ENCODE results near the gene TCF3.

Gene TCF3

DNA sequence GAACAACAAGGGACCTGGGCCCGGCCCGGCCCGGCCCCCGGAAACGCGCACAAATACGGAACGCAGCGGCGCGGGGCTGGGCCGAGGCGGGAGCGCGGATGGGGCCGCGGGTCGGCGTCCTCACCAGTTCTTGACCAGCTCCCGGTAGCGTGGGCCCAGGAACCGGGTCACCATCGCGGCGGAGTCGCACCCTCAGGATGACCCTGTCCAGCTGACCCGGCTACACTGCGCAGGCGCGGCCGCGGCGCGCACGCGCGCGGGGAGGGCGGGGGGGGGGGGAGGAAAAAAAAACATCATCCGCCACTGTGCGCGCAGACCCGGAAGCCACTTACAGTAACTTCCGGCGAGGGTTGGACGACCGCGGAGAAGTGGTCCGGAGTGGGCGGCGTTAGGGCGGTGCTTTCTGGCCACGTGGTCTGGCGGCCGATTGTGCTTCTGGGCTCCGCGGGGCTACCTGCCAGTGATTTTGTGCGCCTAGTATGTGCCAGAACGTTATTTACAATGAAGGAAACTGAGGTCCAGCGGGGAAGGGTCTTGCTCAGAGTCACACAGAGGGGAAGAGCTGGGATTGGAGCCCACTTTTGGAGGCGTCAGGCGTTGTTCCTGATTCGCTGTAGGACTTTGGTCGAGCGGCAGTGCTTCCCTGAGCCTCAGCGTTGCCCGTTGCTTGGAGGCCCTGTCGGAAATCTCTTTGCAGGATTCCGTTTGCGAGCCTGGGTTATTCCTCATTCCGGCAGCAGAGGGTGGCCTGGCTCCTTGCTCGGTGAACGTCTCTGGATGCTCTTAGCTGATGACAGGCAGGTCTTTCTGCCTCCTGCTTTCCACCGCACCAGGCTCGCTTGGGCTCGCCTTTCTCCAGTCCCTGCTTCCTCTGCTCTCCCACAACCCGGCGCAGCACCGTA lies 46.9 kb downstream of the TCF3 start, which contains the start of gene UQCR11:
Gene UQCR11, minus strand, starts transcription at position 227 of the 902 bp plus-strand sequence. Its CDS starts 53 bp downstream, at position 174.
- TF ChIP-seq EGR1 (IDR thresholded peaks at IDR 0.05) (0 out of 2 replicates have a peak, but pooled peaks have one; percentile 37), YY1 (IDR thresholded peaks at IDR 0.05; ENCODE audit: low read depth) (0 out of 2 replicates have a peak, but pooled peaks have one; percentile 19), TEAD4 (IDR thresholded peaks at IDR 0.05) (0 out of 2 replicates have a peak, but pooled peaks have one; percentile 24), TCF12 (IDR thresholded peaks at IDR 0.05; ENCODE audit: low read depth) (no peak), RAD21 (IDR thresholded peaks at IDR 0.05; ENCODE audit: low read depth) (peak; percentile 64), CEBPB (IDR thresholded peaks at IDR 0.05) (no peak), NFIC (IDR thresholded peaks at IDR 0.05) (no peak), TAF1 (IDR thresholded peaks at IDR 0.05; ENCODE audit: low read depth) (peak; percentile 61), FOXM1 (IDR thresholded peaks at IDR 0.05; ENCODE audit: borderline replicate concordance, low read depth) (no peak)
- TF ChIP-seq, protein P1, sequence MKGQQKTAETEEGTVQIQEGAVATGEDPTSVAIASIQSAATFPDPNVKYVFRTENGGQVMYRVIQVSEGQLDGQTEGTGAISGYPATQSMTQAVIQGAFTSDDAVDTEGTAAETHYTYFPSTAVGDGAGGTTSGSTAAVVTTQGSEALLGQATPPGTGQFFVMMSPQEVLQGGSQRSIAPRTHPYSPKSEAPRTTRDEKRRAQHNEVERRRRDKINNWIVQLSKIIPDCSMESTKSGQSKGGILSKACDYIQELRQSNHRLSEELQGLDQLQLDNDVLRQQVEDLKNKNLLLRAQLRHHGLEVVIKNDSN (IDR thresholded peaks at IDR 0.05): peak; percentile 96
- TF ChIP-seq, protein P2, sequence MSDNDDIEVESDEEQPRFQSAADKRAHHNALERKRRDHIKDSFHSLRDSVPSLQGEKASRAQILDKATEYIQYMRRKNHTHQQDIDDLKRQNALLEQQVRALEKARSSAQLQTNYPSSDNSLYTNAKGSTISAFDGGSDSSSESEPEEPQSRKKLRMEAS (IDR thresholded peaks at IDR 0.05): peak; percentile 89

DNA sequence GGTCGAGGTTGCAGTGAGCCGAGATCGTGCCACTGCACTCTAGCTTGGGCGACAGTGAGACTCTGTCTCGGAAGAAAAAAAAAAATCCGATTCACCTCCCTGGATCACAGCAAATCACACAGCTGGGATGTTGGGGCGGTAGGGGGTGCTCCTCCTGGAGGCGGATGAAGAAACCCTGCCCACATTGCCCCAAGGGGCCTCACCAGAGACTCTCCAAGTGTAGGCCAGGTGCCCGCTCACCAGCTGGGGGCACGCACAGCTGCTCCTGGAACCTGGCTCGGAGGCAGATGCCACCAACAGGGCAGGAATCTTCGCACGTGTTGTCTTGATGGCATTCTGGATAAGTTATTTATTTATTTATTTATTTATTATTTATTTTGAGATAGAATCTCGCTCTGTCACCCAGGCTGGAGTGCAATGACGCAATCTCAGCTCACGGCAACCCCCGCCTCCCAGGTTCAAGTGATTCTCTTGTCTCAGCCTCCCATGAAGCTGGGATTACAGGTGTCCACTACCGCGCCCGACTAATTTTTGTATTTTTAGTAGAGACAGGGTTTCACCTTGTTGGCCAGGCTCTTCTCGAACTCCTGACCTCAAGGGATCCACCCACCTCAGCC lies 50.2 kb downstream of the TCF3 start:
- TF ChIP-seq FOXM1 (IDR thresholded peaks at IDR 0.05; ENCODE audit: borderline replicate concordance, low read depth): no peak
- no peak for TF ChIP-seq RAD21 (IDR thresholded peaks at IDR 0.05; ENCODE audit: low read depth)
- no peak for TF ChIP-seq CEBPB (IDR thresholded peaks at IDR 0.05)
- TF ChIP-seq, protein P1 (IDR thresholded peaks at IDR 0.05): no peak
- no peak for TF ChIP-seq CREB1 (IDR thresholded peaks at IDR 0.05; ENCODE audit: low read depth)
- no peak for TF ChIP-seq EP300 (IDR thresholded peaks at IDR 0.05; ENCODE audit: borderline replicate concordance)
- no peak for TF ChIP-seq NFIC (IDR thresholded peaks at IDR 0.05)
- no peak for TF ChIP-seq TEAD4 (IDR thresholded peaks at IDR 0.05)
- no peak for TF ChIP-seq TAF1 (IDR thresholded peaks at IDR 0.05; ENCODE audit: low read depth)
- TF ChIP-seq ZBTB7A (IDR thresholded peaks at IDR 0.05; ENCODE audit: low read depth): no peak

DNA sequence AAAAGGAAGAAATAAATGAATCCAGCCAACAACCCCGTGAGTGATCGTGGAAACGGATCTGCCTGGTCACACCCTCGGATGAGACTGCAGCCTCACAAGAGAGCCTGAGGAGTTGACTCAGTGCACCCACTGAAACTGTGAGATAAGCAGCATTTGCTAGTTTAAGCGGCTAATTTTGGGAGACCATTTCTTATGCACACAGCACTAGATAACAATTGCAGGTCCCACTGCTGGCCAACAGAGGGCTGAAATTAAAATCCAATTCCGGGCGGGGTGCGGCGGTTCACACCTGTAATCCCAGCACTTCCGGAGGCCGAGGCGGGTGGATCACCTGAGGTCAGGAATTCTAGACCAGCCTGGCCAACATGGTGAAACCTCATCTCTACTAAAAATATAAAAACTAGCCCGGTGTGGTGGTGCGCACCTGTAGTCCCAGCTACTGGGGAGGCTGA lies 50.8 kb downstream of the TCF3 start:
- TF ChIP-seq YY1 (IDR thresholded peaks at IDR 0.05; ENCODE audit: low read depth) (no peak), TCF12 (IDR thresholded peaks at IDR 0.05; ENCODE audit: low read depth) (no peak)

DNA sequence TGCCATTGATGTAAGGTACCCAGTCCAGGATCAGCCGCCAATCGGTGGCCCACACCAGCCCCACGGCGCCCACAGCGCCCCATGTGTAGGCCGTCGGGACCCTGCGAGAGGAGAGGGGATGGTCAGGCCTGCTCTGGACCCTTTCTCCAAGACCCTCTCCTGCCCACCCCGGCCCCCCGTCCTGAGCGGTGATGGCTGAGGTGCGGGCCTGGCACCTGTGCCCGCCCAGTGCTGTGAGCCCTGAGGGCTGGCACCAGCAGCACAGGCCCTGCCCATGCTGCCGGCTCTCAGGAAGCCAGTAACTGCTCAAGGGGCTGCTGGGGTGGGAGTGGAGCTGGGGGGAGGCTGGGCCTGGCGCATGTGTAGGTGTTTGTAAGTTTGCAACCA lies 53.0 kb downstream of the TCF3 start:
- TF ChIP-seq TEAD4 (IDR thresholded peaks at IDR 0.05): no peak
- no peak for TF ChIP-seq NFIC (IDR thresholded peaks at IDR 0.05)
- TF ChIP-seq, protein P2 (IDR thresholded peaks at IDR 0.05): no peak
- TF ChIP-seq, protein P3, sequence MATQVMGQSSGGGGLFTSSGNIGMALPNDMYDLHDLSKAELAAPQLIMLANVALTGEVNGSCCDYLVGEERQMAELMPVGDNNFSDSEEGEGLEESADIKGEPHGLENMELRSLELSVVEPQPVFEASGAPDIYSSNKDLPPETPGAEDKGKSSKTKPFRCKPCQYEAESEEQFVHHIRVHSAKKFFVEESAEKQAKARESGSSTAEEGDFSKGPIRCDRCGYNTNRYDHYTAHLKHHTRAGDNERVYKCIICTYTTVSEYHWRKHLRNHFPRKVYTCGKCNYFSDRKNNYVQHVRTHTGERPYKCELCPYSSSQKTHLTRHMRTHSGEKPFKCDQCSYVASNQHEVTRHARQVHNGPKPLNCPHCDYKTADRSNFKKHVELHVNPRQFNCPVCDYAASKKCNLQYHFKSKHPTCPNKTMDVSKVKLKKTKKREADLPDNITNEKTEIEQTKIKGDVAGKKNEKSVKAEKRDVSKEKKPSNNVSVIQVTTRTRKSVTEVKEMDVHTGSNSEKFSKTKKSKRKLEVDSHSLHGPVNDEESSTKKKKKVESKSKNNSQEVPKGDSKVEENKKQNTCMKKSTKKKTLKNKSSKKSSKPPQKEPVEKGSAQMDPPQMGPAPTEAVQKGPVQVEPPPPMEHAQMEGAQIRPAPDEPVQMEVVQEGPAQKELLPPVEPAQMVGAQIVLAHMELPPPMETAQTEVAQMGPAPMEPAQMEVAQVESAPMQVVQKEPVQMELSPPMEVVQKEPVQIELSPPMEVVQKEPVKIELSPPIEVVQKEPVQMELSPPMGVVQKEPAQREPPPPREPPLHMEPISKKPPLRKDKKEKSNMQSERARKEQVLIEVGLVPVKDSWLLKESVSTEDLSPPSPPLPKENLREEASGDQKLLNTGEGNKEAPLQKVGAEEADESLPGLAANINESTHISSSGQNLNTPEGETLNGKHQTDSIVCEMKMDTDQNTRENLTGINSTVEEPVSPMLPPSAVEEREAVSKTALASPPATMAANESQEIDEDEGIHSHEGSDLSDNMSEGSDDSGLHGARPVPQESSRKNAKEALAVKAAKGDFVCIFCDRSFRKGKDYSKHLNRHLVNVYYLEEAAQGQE (IDR thresholded peaks at IDR 0.05; ENCODE audit: low read depth): no peak
- no peak for TF ChIP-seq CEBPB (IDR thresholded peaks at IDR 0.05)
- no peak for TF ChIP-seq EGR1 (IDR thresholded peaks at IDR 0.05)
- TF ChIP-seq ZBTB7A (IDR thresholded peaks at IDR 0.05; ENCODE audit: low read depth): no peak
- TF ChIP-seq TCF12 (IDR thresholded peaks at IDR 0.05; ENCODE audit: low read depth): no peak
- TF ChIP-seq RAD21 (IDR thresholded peaks at IDR 0.05; ENCODE audit: low read depth): no peak
- no peak for TF ChIP-seq EP300 (IDR thresholded peaks at IDR 0.05; ENCODE audit: borderline replicate concordance)

DNA sequence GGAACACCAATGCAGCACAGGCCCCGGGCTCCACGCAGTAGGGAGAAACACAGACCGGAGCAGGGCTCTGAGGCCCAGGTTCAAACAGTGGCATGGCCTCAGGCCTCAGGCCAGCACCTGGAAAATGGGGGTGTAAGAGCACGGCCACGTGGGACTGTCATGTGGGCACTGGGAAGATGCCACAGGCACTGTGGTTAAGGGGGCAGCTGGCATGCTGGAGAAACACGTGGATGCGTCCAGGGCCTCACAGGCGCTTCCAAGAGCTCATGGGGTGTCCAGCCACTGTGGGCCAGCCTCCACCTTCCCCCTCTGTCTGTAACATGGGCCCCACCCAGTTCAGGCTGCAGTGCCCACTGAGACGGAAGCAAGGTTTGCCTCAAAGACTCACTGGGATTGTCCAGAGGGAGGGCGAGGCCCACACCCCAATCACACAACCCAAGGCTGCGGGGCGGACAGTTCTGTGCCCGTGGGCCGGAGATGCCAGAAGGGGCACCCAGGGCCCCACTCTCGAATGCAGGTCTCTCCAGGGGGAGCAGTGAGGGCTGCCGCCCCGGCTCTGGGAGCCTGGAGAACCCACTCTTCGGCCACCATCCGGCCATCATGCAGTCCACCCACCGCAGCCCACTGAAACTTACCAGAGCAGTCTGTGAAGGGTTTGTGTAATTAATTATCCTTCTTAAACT lies 53.5 kb downstream of the TCF3 start:
- no peak for TF ChIP-seq CREB1 (IDR thresholded peaks at IDR 0.05; ENCODE audit: low read depth)
- TF ChIP-seq CEBPB (IDR thresholded peaks at IDR 0.05): no peak
- no peak for TF ChIP-seq EGR1 (IDR thresholded peaks at IDR 0.05)
- TF ChIP-seq YY1 (IDR thresholded peaks at IDR 0.05; ENCODE audit: low read depth): no peak
- no peak for TF ChIP-seq EP300 (IDR thresholded peaks at IDR 0.05; ENCODE audit: borderline replicate concordance)
- TF ChIP-seq TEAD4 (IDR thresholded peaks at IDR 0.05): no peak
- no peak for TF ChIP-seq TAF1 (IDR thresholded peaks at IDR 0.05; ENCODE audit: low read depth)
- no peak for TF ChIP-seq RAD21 (IDR thresholded peaks at IDR 0.05; ENCODE audit: low read depth)
- TF ChIP-seq, protein P3 (IDR thresholded peaks at IDR 0.05; ENCODE audit: low read depth): no peak
- TF ChIP-seq TCF12 (IDR thresholded peaks at IDR 0.05; ENCODE audit: low read depth): no peak
- TF ChIP-seq ZBTB7A (IDR thresholded peaks at IDR 0.05; ENCODE audit: low read depth): no peak
- TF ChIP-seq, protein P2 (IDR thresholded peaks at IDR 0.05): no peak
- TF ChIP-seq FOXM1 (IDR thresholded peaks at IDR 0.05; ENCODE audit: borderline replicate concordance, low read depth): no peak
- no peak for TF ChIP-seq NFIC (IDR thresholded peaks at IDR 0.05)
- TF ChIP-seq, protein P1 (IDR thresholded peaks at IDR 0.05): no peak

All from Ishikawa (cell line).